ENCODE data around the gene ZNF638. TPM values are rescaled to one million over a fixed set of nuclear protein-coding genes. Genes with fewer than 3 reads are reported as not detected.

Gene ZNF638
- total RNA-seq, 2 donors from 2014 or later: 73.2 to 76.9 TPM

GRCh38 chr2:71459084-71459431 is 127.5 kb downstream of the ZNF638 start:
- no peak for TF ChIP-seq CTCF (IDR thresholded peaks at IDR 0.05)
- no peak overlapping the region for H3K4me3 ChIP-seq
- no peak for DNase-seq
- H3K4me1 ChIP-seq: peaks cover under 1% of the 10 kb centered on the region
- H3K9ac ChIP-seq (ENCODE audit: low read depth in 2 of 2, low read length in 2 of 2): no peak overlapping the region
- intact Hi-C loops (cut with DNase I): no loop called here
- no peaks in the 10 kb centered on the region for H3K9me3 ChIP-seq
- peaks cover 5% of the 10 kb centered on the region for H3K27me3 ChIP-seq
- H3K36me3 ChIP-seq: no peaks in the 10 kb centered on the region
- H3K27ac ChIP-seq: no peak overlapping the region

GRCh38 chr2:71460056-71460455 is 128.5 kb downstream of the ZNF638 start:
- no peak overlapping the region for H3K4me3 ChIP-seq
- no peak overlapping the region for H3K27ac ChIP-seq
- no peaks in the 10 kb centered on the region for H3K9me3 ChIP-seq
- no peaks in the 10 kb centered on the region for H3K4me1 ChIP-seq
- no peaks in the 10 kb centered on the region for H3K36me3 ChIP-seq
- no peak overlapping the region for H3K9ac ChIP-seq (ENCODE audit: low read depth in 2 of 2, low read length in 2 of 2)
- no peak for DNase-seq
- intact Hi-C loops (cut with DNase I): no loop called here
- no peak for TF ChIP-seq CTCF (IDR thresholded peaks at IDR 0.05)
- H3K27me3 ChIP-seq: peaks cover under 1% of the 10 kb centered on the region

GRCh38 chr2:71460595-71461303 is 129.2 kb downstream of the ZNF638 start:
- no peaks in the 10 kb centered on the region for H3K9me3 ChIP-seq
- no peaks in the 10 kb centered on the region for H3K36me3 ChIP-seq
- no peak overlapping the region for H3K9ac ChIP-seq (ENCODE audit: low read depth in 2 of 2, low read length in 2 of 2)
- intact Hi-C loops (cut with DNase I): no loop called here
- peaks cover 8% of the 10 kb centered on the region for H3K27me3 ChIP-seq
- no peak overlapping the region for H3K27ac ChIP-seq
- no peaks in the 10 kb centered on the region for H3K4me1 ChIP-seq
- no peak overlapping the region for H3K4me3 ChIP-seq
- DNase-seq: no peak
- peak; percentile 31 for TF ChIP-seq CTCF (IDR thresholded peaks at IDR 0.05)

- no peak for TF ChIP-seq CTCF (IDR thresholded peaks at IDR 0.05)
- Histone ChIP-seq H3K27me3 (peaks cover 13% of the 10 kb centered on the region), H3K4me3 (no peak overlapping the region), H3K4me1 (peaks cover 3% of the 10 kb centered on the region), H3K27ac (no peak overlapping the region), H3K9me3 (no peaks in the 10 kb centered on the region), H3K36me3 (no peaks in the 10 kb centered on the region), H3K9ac (ENCODE audit: low read depth in 2 of 2, low read length in 2 of 2) (no peak overlapping the region)
- intact Hi-C loops (cut with DNase I): no loop called here
- DNase-seq: no peak
Observed at GRCh38 chr2:71461304-71461671, 129.7 kb downstream of the ZNF638 start.

GRCh38 chr2:71462056-71462605 is 130.5 kb downstream of the ZNF638 start:
- Histone ChIP-seq H3K9me3 (no peaks in the 10 kb centered on the region), H3K27me3 (peaks cover 21% of the 10 kb centered on the region), H3K4me1 (peaks cover 3% of the 10 kb centered on the region), H3K9ac (ENCODE audit: low read depth in 2 of 2, low read length in 2 of 2) (no peak overlapping the region), H3K36me3 (no peaks in the 10 kb centered on the region), H3K27ac (no peak overlapping the region), H3K4me3 (no peak overlapping the region)
- no peak for DNase-seq
- no peak for TF ChIP-seq CTCF (IDR thresholded peaks at IDR 0.05)
- intact Hi-C loops (cut with DNase I): no loop called here

All from colonic mucosa (tissue), 4 donors.